ENCODE measurements around the gene SRXN1.

GRCh38 chr20:647479-648019 lies 5.5 kb downstream of the SRXN1 start:
- TF ChIP-seq HDGF (IDR thresholded peaks at IDR 0.05; ENCODE audit: borderline replicate concordance) = no peak
- TF ChIP-seq ZNF384 (IDR thresholded peaks at IDR 0.05) = no peak
- TF ChIP-seq ELF4 (IDR thresholded peaks at IDR 0.05) = no peak
- no peak for TF ChIP-seq NFRKB (IDR thresholded peaks at IDR 0.05)
- no peak for TF ChIP-seq FOXA1 (IDR thresholded peaks at IDR 0.05)
- no peak for TF ChIP-seq FOXM1 (IDR thresholded peaks at IDR 0.05; ENCODE audit: borderline replicate concordance)

Measured in HEK293T (cell line).